HL-60/S4 (cell line): Measurements from ENCODE around the gene ZNF683.

Experiments used
- in situ Hi-C: fragments of 300-500 bp; cut with MboI; formaldehyde crosslinking; loops from 2 replicates; pipeline ENCODE4 v1.14.3; 2022; ENCODE audit warnings: low sequenced_read_pairs

ZNF683 gene

GRCh38 chr1:26359981-26360806 lies 12.4 kb downstream of the ZNF683 start:
- in situ Hi-C loops: no loop called here

DNA sequence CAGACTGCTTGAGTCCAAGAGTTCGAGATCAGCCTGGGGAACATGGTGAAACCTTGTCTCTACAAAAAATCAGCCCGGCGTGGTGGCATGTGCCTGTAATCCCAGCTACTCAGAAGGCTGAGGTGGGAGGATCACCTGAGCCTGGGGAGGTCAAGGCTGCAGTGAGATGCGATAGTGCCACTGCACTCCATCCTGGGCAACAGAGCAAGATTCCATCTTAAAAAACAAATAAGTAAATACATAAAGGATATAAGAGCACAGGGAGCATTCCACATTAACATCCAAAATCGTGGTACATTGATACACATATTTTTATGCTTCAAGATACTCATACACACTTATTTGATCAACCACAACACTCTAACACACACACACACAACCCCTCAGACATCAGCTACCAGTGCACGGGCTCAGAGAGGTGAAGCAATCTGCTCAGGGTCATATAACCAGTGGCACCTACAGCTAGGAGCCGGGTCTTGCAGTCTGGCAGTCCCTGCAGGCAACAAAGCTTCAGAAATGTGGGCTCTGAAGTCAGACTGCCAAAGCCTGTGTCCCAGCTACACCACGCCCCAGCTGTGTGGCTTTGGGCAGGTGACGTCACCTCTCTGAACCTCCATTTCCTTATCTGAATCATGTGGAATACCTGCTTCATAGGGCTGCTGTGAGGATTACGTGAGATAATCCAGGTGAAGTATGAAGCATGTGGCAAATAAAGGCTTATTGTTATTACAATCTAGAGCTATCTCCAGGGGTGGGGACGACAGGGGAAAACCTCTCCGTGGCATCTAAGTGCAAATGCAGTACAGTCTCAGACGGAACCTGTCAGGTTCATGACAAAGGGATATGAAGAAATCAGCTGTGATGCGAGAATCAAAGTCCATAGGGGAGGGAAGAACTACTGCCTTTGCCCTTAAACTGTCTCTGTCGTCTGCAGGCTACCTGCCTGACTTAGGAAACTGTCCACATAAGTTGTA lies 13.9 kb downstream of the ZNF683 start:
- in situ Hi-C loops: no loop called here

DNA sequence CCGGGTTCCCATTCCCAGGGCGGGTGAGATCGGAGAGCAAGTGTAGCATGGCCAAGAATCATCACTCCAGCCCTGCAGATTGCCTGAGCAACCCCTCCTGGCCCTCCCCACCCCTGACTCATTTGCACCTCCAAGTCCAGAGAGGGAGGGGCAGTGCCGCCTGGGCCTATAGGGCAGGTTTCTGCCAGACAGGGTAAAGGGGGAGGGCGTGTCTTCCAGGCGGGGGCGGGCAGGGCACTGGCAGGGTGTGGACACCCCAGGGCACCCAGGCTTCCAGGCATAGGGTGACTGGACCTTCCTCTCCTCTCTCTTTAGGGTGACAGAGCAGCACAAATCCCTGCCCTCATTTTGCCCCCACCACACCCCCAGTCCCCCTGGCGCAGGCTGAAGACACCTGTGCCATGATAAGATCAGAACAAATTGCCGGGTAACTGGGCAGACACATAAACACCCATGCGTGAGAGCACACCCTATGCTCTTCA lies 15.4 kb downstream of the ZNF683 start:
- in situ Hi-C loops: no loop called here

GRCh38 chr1:26356106-26356505 lies 16.4 kb downstream of the ZNF683 start:
- in situ Hi-C loops: no loop called here

GRCh38 chr1:26354972-26355371 lies 17.6 kb downstream of the ZNF683 start:
- in situ Hi-C loops: no loop called here

DNA sequence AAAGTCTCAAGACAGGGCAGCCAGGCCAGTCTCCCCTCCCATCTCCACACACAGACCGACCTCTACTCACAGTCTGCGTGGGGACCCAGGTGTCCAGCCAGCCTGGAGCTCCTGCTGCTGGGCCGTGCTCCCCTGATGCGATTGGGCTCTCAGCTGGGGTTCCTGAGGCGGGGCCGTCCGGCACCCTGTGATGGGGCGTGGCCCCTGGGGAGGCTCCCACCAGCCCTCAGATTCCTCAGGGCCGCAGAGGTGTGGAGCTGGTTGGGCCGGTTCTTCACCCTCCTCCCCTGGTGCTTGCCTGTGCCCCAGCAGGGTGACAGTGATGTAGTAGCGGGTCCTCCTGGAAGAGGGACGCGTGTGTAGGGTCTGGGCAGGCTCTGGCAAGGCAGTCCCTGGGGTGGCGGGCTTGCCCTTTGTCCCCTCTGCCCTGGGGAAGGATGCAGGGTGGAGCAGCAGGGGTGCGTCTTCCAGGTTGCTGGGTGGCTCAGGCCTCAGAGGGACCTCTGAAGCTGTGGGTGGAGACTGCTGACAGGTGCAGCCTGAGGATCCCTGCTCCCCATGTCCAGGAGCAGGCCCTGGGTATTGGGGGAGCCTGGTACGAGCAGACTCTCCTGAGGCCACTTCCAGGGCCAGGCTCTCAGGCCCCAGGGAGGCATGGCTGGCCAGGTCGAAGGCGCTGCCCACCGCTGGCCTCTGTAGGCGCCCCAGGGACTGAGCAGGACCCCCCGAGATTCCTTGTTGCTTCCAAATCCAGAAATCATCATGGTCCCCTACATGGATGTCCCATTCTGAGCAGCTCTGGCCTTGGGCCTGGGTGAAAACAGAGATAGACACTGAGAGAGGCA lies 18.4 kb downstream of the ZNF683 start, which contains the start of gene CRYBG2:
CRYBG2 (minus strand) TSS at position 155 of the 845 bp plus-strand sequence. CDS start 7,473 bp downstream, outside the sequence.
- in situ Hi-C loops: no loop called here

DNA sequence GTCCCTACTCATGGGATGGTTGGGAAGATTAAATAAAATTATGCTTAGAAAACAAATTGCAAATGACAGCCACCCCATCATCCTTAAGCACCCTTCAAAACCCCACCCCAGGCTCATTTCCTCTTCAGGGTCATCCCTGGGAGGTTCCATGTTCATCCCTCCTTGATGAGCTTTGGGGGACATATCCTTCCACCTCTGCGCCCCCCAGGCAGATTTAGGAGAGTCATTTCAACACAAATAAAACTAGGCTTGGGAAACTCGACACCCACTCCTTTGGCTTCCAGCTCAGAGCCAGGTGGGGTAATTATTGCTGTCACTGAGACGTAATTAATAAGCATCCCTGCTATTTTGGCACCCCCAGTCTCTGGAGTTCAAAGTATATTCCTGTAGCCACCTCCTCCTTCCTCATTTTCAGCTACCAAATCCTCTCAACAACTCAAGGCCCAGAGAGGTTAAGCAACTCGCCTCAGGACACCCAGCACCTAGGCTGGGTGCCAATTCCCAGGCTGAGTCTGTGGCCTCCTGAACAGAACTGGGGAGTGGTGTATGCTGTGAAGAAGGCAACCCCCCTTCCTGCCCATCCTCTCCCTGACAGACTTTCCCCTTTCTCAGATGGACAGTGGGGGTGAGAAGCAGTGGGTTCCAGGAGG lies 19.2 kb downstream of the ZNF683 start:
- in situ Hi-C loops: no loop called here

DNA sequence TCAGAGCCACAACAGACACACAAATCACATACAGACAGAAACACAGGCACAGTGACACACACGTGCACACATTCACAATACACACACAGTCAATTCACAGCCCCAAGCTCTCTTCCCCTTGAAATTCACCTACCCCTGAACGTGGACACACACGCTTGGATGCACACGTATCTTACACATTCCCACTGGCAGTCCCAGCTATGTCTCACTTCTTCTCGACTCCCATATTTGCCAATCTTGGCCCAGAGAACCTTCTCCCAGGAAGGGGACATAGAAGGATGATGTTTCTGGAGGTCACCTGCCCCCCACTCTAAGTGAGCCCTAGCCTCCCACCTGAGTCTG lies 20.2 kb downstream of the ZNF683 start:
- in situ Hi-C loops: no loop called here

GRCh38 chr1:26351590-26352337 lies 20.8 kb downstream of the ZNF683 start:
- in situ Hi-C loops: no loop called here

- in situ Hi-C loops: no loop called here
These were observed 21.6 kb downstream of the ZNF683 start for GRCh38 chr1:26350701-26351589.

GRCh38 chr1:26350343-26350700 lies 22.2 kb downstream of the ZNF683 start:
- in situ Hi-C loops: no loop called here

- in situ Hi-C loops: no loop called here
These were observed 22.7 kb downstream of the ZNF683 start for GRCh38 chr1:26349877-26350244.

DNA sequence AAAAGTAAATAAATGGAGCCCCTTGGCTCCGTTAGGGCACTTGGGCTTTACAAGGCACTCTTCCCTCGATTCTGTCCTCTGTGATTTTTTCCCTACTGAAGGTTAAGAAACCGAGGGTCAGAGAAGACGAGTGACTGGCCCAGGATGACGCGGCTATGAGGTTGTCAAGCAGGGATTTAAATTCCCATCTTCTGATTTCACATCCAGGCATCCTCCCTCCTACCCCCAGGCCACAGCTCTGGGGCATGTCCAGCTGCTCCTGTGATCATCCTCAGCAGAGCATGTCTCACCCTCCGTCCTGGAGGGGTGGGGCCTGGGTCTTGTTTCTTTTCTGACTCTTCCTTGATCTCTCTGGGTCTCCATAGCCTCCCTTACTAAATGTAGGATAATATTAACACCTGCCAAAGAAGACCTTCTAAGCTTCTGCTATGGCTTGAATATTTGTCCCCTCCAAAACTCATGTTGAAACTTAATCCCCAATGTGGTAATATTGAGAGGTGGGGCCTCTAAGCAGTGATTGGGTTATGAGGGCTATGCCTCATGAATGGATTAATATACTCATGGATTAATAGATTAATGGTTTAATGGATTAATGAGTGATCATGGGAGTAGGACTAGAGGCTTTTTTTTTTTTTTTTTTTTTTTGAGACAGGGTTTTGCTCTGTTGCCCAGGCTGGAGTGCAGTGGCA lies 23.2 kb downstream of the ZNF683 start:
- in situ Hi-C loops: no loop called here

GRCh38 chr1:26346274-26347033 lies 26.1 kb downstream of the ZNF683 start:
- in situ Hi-C loops: no loop called here

DNA sequence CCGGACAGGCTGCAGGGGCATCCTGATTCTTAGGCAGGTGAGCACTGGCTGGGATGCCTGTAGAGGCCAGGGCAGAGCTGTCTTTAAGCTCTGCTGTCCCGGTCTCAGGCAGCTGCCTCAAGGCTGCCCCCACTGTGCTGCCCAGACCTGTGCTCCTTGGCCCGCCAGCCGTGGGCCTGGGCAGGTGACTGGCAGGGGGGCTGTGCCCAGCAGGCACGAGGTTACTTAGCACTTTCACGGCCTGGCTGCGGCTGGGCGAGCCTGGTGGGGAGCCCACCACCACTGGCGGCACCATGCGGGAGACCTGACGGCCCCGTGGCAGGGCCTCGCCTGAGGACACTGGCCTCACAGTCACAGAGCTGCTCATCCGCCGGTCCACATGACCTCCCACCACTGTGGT lies 26.8 kb downstream of the ZNF683 start:
- in situ Hi-C loops: no loop called here

- in situ Hi-C loops: no loop called here
These were observed 28.2 kb downstream of the ZNF683 start for GRCh38 chr1:26344147-26344920.
